PC-9 (cell line): ENCODE results near the gene DRD4. TPM values are rescaled to one million over a fixed set of nuclear protein-coding genes. Genes with fewer than 3 reads are reported as not detected.
"Not testable (repeated sequence)": the region's sequence is repeated elsewhere in the genome, so short reads cannot be mapped to it uniquely, and the experiment has no call there.

Experiments used
- BruUV-seq: library from RNA; stranded (reverse); fragments of 400-500 nt; replicated peaks from 2 replicates; lab custom pipeline; 2021; lab: Mats Ljungman, UMichigan
- CTCF ChIA-PET: fragments of 300-600 bp; sonication (Branson Sonifier 250); formaldehyde crosslinking; loops from one replicate; lab custom pipeline; 2022; ENCODE audit warnings: antibody characterized with exemption; lab: Charles Lee
- POLR2A ChIA-PET: fragments of 300-600 bp; sonication (Branson Sonifier 250); formaldehyde crosslinking; loops from one replicate; lab custom pipeline; 2022; ENCODE audit warnings: antibody characterized with exemption; ENCODE audit not compliant: unreplicated experiment; lab: Charles Lee
- DNase-seq, 2 experiments: peaks; one replicate each; pipeline versions ENCODE4 v3.0.0 to v3.0.0-alpha.2; 2015 to 2022; ENCODE audit warnings: mixed read lengths in 1 of 2
- H2AFZ ChIP-seq: fragments of 200-600 bp; sonication (generic); 2 replicates; pipeline ENCODE4 v1.8.1; 2017; ENCODE audit warnings: antibody characterized with exemption
- H3F3A ChIP-seq: fragments of 200-600 bp; sonication (generic); 2 replicates; pipeline ENCODE4 v1.8.1; 2017; ENCODE audit warnings: antibody characterized with exemption, mild to moderate bottlenecking, low read depth; ENCODE audit not compliant: insufficient read depth
- H3K27ac ChIP-seq: fragments of 200-600 bp; sonication (generic); 2 replicates; pipeline ENCODE4 v1.6.1; 2016; ENCODE audit warnings: mixed run types
- H3K27me3 ChIP-seq: fragments of 200-600 bp; sonication (generic); 2 replicates; pipeline ENCODE4 v1.6.1; 2016; ENCODE audit warnings: low read depth, mixed run types; ENCODE audit not compliant: insufficient read depth
- H3K36me3 ChIP-seq: fragments of 200-600 bp; sonication (generic); 2 replicates; pipeline ENCODE4 v1.6.1; 2016; ENCODE audit warnings: low read depth, mixed run types
- H3K4me1 ChIP-seq: fragments of 200-600 bp; sonication (generic); replicated peaks from 2 replicates; pipeline ENCODE4 v1.6.1; 2016; ENCODE audit warnings: mixed run types; ENCODE audit not compliant: insufficient read depth
- H3K4me2 ChIP-seq: fragments of 200-600 bp; sonication (generic); 2 replicates; pipeline ENCODE4 v1.6.1; 2017; ENCODE audit warnings: mixed run types
- H3K4me3 ChIP-seq: fragments of 200-600 bp; sonication (generic); 2 replicates; pipeline ENCODE4 v1.6.1; 2016; ENCODE audit warnings: mixed run types
- H3K79me2 ChIP-seq: fragments of 200-600 bp; sonication (generic); 2 replicates; pipeline ENCODE4 v1.6.1; 2017; ENCODE audit warnings: low read depth, mixed run types
- H3K9me2 ChIP-seq: fragments of 200-600 bp; sonication (generic); 2 replicates; pipeline ENCODE4 v1.8.1; 2017; ENCODE audit warnings: mild to moderate bottlenecking; ENCODE audit not compliant: insufficient read depth
- H3K9me3 ChIP-seq: fragments of 200-600 bp; sonication (generic); 2 replicates; pipeline ENCODE4 v1.8.1; 2016; ENCODE audit warnings: low read depth; ENCODE audit not compliant: insufficient read depth
- H4K20me1 ChIP-seq: fragments of 200-600 bp; sonication (generic); 2 replicates; pipeline ENCODE4 v1.8.1; 2017; ENCODE audit not compliant: insufficient read depth
- CTCF ChIP-seq: fragments of 200-600 bp; sonication (generic); conservative IDR thresholded peaks from 2 replicates; pipeline ENCODE4 v1.6.1; 2017; ENCODE audit warnings: mixed run types, antibody characterized with exemption, mild to moderate bottlenecking, moderate library complexity
- EZH2 ChIP-seq: fragments of 200-600 bp; sonication (generic); IDR thresholded peaks from 2 replicates; pipeline ENCODE4 v1.8.0; 2017; ENCODE audit warnings: antibody characterized with exemption, low read depth
- intact Hi-C: fragments of 100-400 bp; cut with micrococcal nuclease; formaldehyde crosslinking; loops from one replicate; pipeline ENCODE4 v1.10.0; 2022; ENCODE audit not compliant: unreplicated experiment
- total RNA-seq: library from RNA; stranded (reverse); gene quantifications from 2 replicates; pipeline ENCODE4 v1.2.3, GENCODE V29; 2021

The DRD4 gene
- total RNA-seq, 1 experiment from 2014 or later, result 0.35 TPM

- no peaks in the 10 kb centered on the region for H3K9me3 ChIP-seq
- intact Hi-C loops, result no loop called here
- no peaks in the 10 kb centered on the region for H3K27me3 ChIP-seq
- no peak overlapping the region for H3K4me2 ChIP-seq
- ChIA-PET CTCF (no interaction called here), POLR2A (no interaction called here)
- TF ChIP-seq CTCF (no peak), EZH2 (no peak)
- BruUV-seq, result no TSS peak
- no peaks in the 10 kb centered on the region for H3F3A ChIP-seq
- H3K4me1 ChIP-seq, result 0 out of 2 replicates have a peak, but pooled peaks cover under 1% of the 10 kb centered on the region
- peaks cover 11% of the 10 kb centered on the region; the same call in 1 of the 2 replicates for H4K20me1 ChIP-seq
- no peak for DNase-seq
- no peak overlapping the region for H2AFZ ChIP-seq
- H3K9me2 ChIP-seq, result no peaks in the 10 kb centered on the region
- H3K36me3 ChIP-seq, result no peaks in the 10 kb centered on the region
- peaks cover 19% of the 10 kb centered on the region for H3K79me2 ChIP-seq
- no peak overlapping the region for H3K27ac ChIP-seq
- H3K4me3 ChIP-seq, result no peak overlapping the region
Observed at GRCh38 chr11:687751-688150, 50.7 kb downstream of the DRD4 start.

GRCh38 chr11:688681-689080 lies 51.6 kb downstream of the DRD4 start:
- intact Hi-C loops, result no loop called here
- BruUV-seq, result no TSS peak

GRCh38 chr11:689625-690024 lies 52.6 kb downstream of the DRD4 start:
- ChIA-PET CTCF (no interaction called here), POLR2A (no interaction called here)
- Histone ChIP-seq H3K36me3 (no peaks in the 10 kb centered on the region), H3K4me1 (0 out of 2 replicates have a peak, but pooled peaks cover 18% of the 10 kb centered on the region), H2AFZ (no peak overlapping the region), H3K27ac (no peak overlapping the region), H3K27me3 (no peaks in the 10 kb centered on the region), H3F3A (no peaks in the 10 kb centered on the region), H3K79me2 (peaks cover 34% of the 10 kb centered on the region), H3K4me3 (no peak overlapping the region), H3K4me2 (no peak overlapping the region), H4K20me1 (peaks cover 11% of the 10 kb centered on the region), H3K9me3 (no peaks in the 10 kb centered on the region), H3K9me2 (no peaks in the 10 kb centered on the region)
- no peak for TF ChIP-seq EZH2
- TF ChIP-seq CTCF, result no peak
- DNase-seq, result no peak
- BruUV-seq, result no TSS peak
- intact Hi-C loops, result no loop called here

More at GRCh38 chr11:688681-689080, 51.6 kb downstream of the DRD4 start:
- Histone ChIP-seq H3K27ac (no peak overlapping the region), H3K36me3 (no peaks in the 10 kb centered on the region), H3K79me2 (peaks cover 28% of the 10 kb centered on the region), H3F3A (no peaks in the 10 kb centered on the region), H3K4me1 (0 out of 2 replicates have a peak, but pooled peaks cover 10% of the 10 kb centered on the region), H3K4me3 (no peak overlapping the region), H2AFZ (no peak overlapping the region), H4K20me1 (peaks cover 11% of the 10 kb centered on the region), H3K9me2 (no peaks in the 10 kb centered on the region), H3K27me3 (no peaks in the 10 kb centered on the region), H3K4me2 (no peak overlapping the region), H3K9me3 (no peaks in the 10 kb centered on the region)
- no peak for DNase-seq
- ChIA-PET CTCF (no interaction called here), POLR2A (no interaction called here)
- TF ChIP-seq CTCF (no peak), EZH2 (no peak)

- H4K20me1 ChIP-seq, result peaks cover 11% of the 10 kb centered on the region
- H3K27me3 ChIP-seq, intact Hi-C loops, H3K4me3 ChIP-seq, H3K4me2 ChIP-seq, H3K9me3 ChIP-seq, H2AFZ ChIP-seq, BruUV-seq, H3K27ac ChIP-seq, DNase-seq, POLR2A ChIA-PET, H3K36me3 ChIP-seq, H3F3A ChIP-seq, CTCF ChIA-PET, H3K9me2 ChIP-seq: not testable (repeated sequence)
- H3K79me2 ChIP-seq, result peaks cover 34% of the 10 kb centered on the region
- H3K4me1 ChIP-seq, result 0 out of 2 replicates have a peak, but pooled peaks cover 18% of the 10 kb centered on the region
Observed at GRCh38 chr11:690244-690643, 53.2 kb downstream of the DRD4 start.
